ENCODE measurements around the gene POU3F3. TPM values are rescaled to one million over a fixed set of nuclear protein-coding genes. Genes with fewer than 3 reads are reported as not detected.

The POU3F3 gene
- 4.2 TPM for total RNA-seq

GRCh38 chr2:104853534-104854497 lies at the start of gene POU3F3:
POU3F3 (plus strand) TSS chr2:104854115; CDS start chr2:104855511, 1,396 bp downstream.

Other genes with a start within 250 kb of the POU3F3 start
- 26.4 TPM for gene MRPS9, start 184.0 kb downstream of the POU3F3 start, total RNA-seq